H9 (cell line): ENCODE data around the gene MEG3. TPM values are rescaled to one million over a fixed set of nuclear protein-coding genes. Genes with fewer than 3 reads are reported as not detected.

Source experiments
- DNase-seq: peaks from one replicate; pipeline ENCODE4 v3.0.0-alpha.2; 2017
- H2AFZ ChIP-seq: one replicate; pipeline ENCODE4 v1.6.1; 2013; ENCODE audit warnings: mild to moderate bottlenecking, low read length, control low read depth, moderate library complexity
- H2AK5ac ChIP-seq: 2 replicates; pipeline ENCODE4 v1.6.1; 2013; ENCODE audit warnings: low read length, control low read depth, mixed read lengths; ENCODE audit not compliant: insufficient read length
- H2BK120ac ChIP-seq: one replicate; pipeline ENCODE4 v1.6.1; 2013; ENCODE audit warnings: low read depth, mild to moderate bottlenecking, low read length, control low read depth, inconsistent platforms; ENCODE audit not compliant: poor library complexity, severe bottlenecking
- H2BK12ac ChIP-seq: 2 replicates; pipeline ENCODE4 v1.6.1; 2013; ENCODE audit warnings: low read length, control low read depth, mixed read lengths, low read depth; ENCODE audit not compliant: insufficient read length
- H2BK15ac ChIP-seq: 2 replicates; pipeline ENCODE4 v1.6.1; 2013; ENCODE audit warnings: low read depth, low read length, control low read depth
- H2BK20ac ChIP-seq: one replicate; pipeline ENCODE4 v1.6.1; 2013; ENCODE audit warnings: low read depth, mild to moderate bottlenecking, low read length, control low read depth, inconsistent platforms; ENCODE audit not compliant: poor library complexity, severe bottlenecking
- H2BK5ac ChIP-seq: 2 replicates; pipeline ENCODE4 v1.6.1; 2013; ENCODE audit warnings: low read length, control low read depth, mixed read lengths; ENCODE audit not compliant: insufficient read length
- H3K14ac ChIP-seq: 2 replicates; pipeline ENCODE4 v1.6.1; 2013; ENCODE audit warnings: low read length, control low read depth; ENCODE audit not compliant: insufficient read depth
- H3K18ac ChIP-seq: 2 replicates; pipeline ENCODE4 v1.6.1; 2013; ENCODE audit warnings: low read depth, mild to moderate bottlenecking, mixed read lengths, low read length, control low read depth; ENCODE audit not compliant: insufficient read length
- H3K23ac ChIP-seq: 2 replicates; pipeline ENCODE4 v1.6.1; 2013; ENCODE audit warnings: low read length, control low read depth, mixed read lengths, low read depth; ENCODE audit not compliant: insufficient read length
- H3K23me2 ChIP-seq: 2 replicates; pipeline ENCODE4 v1.6.1; 2013; ENCODE audit warnings: low read depth, mild to moderate bottlenecking, mixed read lengths, low read length, control low read depth; ENCODE audit not compliant: insufficient read length, poor library complexity, severe bottlenecking
- H3K27ac ChIP-seq: 2 replicates; pipeline ENCODE4 v1.5.1; 2013; ENCODE audit warnings: low read length, control low read depth, mixed read lengths, low read depth; ENCODE audit not compliant: insufficient read length
- H3K27me3 ChIP-seq: 2 replicates; pipeline ENCODE4 v1.6.1; 2013; ENCODE audit warnings: low read length, control low read depth, inconsistent platforms; ENCODE audit not compliant: insufficient read depth
- H3K4ac ChIP-seq: 2 replicates; pipeline ENCODE4 v1.6.1; 2013; ENCODE audit warnings: low read depth, mild to moderate bottlenecking, control low read depth, inconsistent platforms, low read length, moderate library complexity
- H3K4me1 ChIP-seq: 2 replicates; pipeline ENCODE4 v1.6.1; 2013; ENCODE audit warnings: low read length, control low read depth, inconsistent platforms; ENCODE audit not compliant: insufficient read depth
- H3K4me2 ChIP-seq: 2 replicates; pipeline ENCODE4 v1.6.1; 2013; ENCODE audit warnings: low read length, control low read depth, mixed read lengths; ENCODE audit not compliant: insufficient read length, insufficient read depth
- H3K56ac ChIP-seq: 2 replicates; pipeline ENCODE4 v1.6.1; 2013; ENCODE audit warnings: low read depth, mild to moderate bottlenecking, mixed read lengths, low read length, control low read depth; ENCODE audit not compliant: insufficient read length
- H3K79me1 ChIP-seq: 2 replicates; pipeline ENCODE4 v1.6.1; 2013; ENCODE audit warnings: low read depth, mild to moderate bottlenecking, moderate library complexity, low read length, control low read depth, inconsistent platforms; ENCODE audit not compliant: insufficient read depth, poor library complexity, severe bottlenecking
- H3K79me2 ChIP-seq: 2 replicates; pipeline ENCODE4 v1.6.1; 2013; ENCODE audit warnings: low read length, control low read depth, inconsistent platforms; ENCODE audit not compliant: insufficient read depth
- H3K9ac ChIP-seq: 2 replicates; pipeline ENCODE4 v1.6.1; 2013; ENCODE audit warnings: low read length, control low read depth, mixed read lengths; ENCODE audit not compliant: insufficient read length; ENCODE audit errors: extremely low read depth
- H3K9me3 ChIP-seq: one replicate; pipeline ENCODE4 v1.6.1; 2013; ENCODE audit warnings: low read depth, low read length, inconsistent platforms; ENCODE audit not compliant: control insufficient read depth
- H3T11ph ChIP-seq: one replicate; pipeline ENCODE4 v1.6.1; 2013; ENCODE audit warnings: mild to moderate bottlenecking, low read length, control low read depth, inconsistent platforms
- H4K20me1 ChIP-seq: one replicate; pipeline ENCODE4 v1.6.1; 2013; ENCODE audit not compliant: control insufficient read depth, insufficient read length, insufficient read depth
- H4K5ac ChIP-seq: 2 replicates; pipeline ENCODE4 v1.6.1; 2013; ENCODE audit warnings: low read depth, mild to moderate bottlenecking, mixed read lengths, low read length, control low read depth; ENCODE audit not compliant: insufficient read length
- H4K8ac ChIP-seq: replicated peaks from 2 replicates; pipeline ENCODE4 v1.6.1; 2013; ENCODE audit warnings: low read length, control low read depth, mixed read lengths, low read depth; ENCODE audit not compliant: insufficient read length
- H4K91ac ChIP-seq: 2 replicates; pipeline ENCODE4 v1.6.1; 2013; ENCODE audit warnings: low read depth, mild to moderate bottlenecking, moderate library complexity, mixed read lengths, low read length, control low read depth; ENCODE audit not compliant: insufficient read length
- H3K27ac Mint-ChIP-seq, 3 experiments: 2 replicates in 2 of 3; 3 replicates in 1 of 3; pipeline ENCODE4 v1.8.0; 2020 to 2021; ENCODE audit warnings: mixed read lengths in 3 of 3, mild to moderate bottlenecking in 1 of 3, moderate library complexity in 1 of 3
- H3K27me3 Mint-ChIP-seq: 2 replicates; pipeline ENCODE4 v1.8.0; 2021; ENCODE audit warnings: low read depth, mild to moderate bottlenecking, moderate library complexity, mixed read lengths
- H3K36me3 Mint-ChIP-seq, 3 experiments: 2 replicates in 2 of 3; 3 replicates in 1 of 3; pipeline ENCODE4 v1.8.0; 2020 to 2021; ENCODE audit warnings: low read depth in 3 of 3, mixed read lengths in 3 of 3; ENCODE audit not compliant: insufficient read depth in 1 of 3
- H3K4me1 Mint-ChIP-seq, 2 experiments: 2 replicates each; pipeline ENCODE4 v1.8.0; 2020; ENCODE audit warnings: mixed read lengths in 2 of 2
- H3K4me3 Mint-ChIP-seq, 2 experiments: 2 replicates in 1 of 2; 3 replicates in 1 of 2; pipeline ENCODE4 v1.8.0; 2020 to 2021; ENCODE audit warnings: mild to moderate bottlenecking in 2 of 2, mixed read lengths in 2 of 2, moderate library complexity in 1 of 2
- H3K9me3 Mint-ChIP-seq, 2 experiments: 2 replicates in 1 of 2; 3 replicates in 1 of 2; pipeline ENCODE4 v1.8.0; 2020; ENCODE audit warnings: mild to moderate bottlenecking in 2 of 2, mixed read lengths in 2 of 2, moderate library complexity in 1 of 2
- CTCF ChIP-seq: fragments of 200-600 bp; sonication (generic); conservative IDR thresholded peaks from 3 replicates; pipeline ENCODE4 v1.8.0; 2021; ENCODE audit warnings: antibody characterized with exemption, mild to moderate bottlenecking
- WGBS: extraction: QIAGEN DNeasy Blood & Tissue Kit; methylation state at CpG from one replicate; pipeline ENCODE4 v1.1.7; 2013; ENCODE audit warnings: missing lambda C conversion rate, low lambda C conversion rate, mixed read lengths; ENCODE audit not compliant: insufficient read length; ENCODE audit errors: extremely low coverage; 5-methylcytosine and 5-hydroxymethylcytosine counted together
- total RNA-seq: library from RNA; stranded (reverse); gene quantifications from 2 replicates; pipeline ENCODE4 v1.2.1, GENCODE V29; 2021

Gene MEG3
- total RNA-seq, 1 experiment from 2014 or later = 0.52 TPM

- no peak for DNase-seq
- no peaks in the 10 kb centered on the region for H3K27me3 ChIP-seq
- H3K9me3 Mint-ChIP-seq = peaks cover 27 to 35% of the 10 kb centered on the region in 2 experiments
- H3K27ac ChIP-seq = no peak overlapping the region
- no peak overlapping the region for H3T11ph ChIP-seq
- H3K27me3 Mint-ChIP-seq = peaks cover 18% of the 10 kb centered on the region
- H3K4me1 ChIP-seq = peaks cover under 1% of the 10 kb centered on the region; the same call in 1 of the 2 replicates
- no peaks in the 10 kb centered on the region for H3K9me3 ChIP-seq
- TF ChIP-seq CTCF = no peak
- no peak overlapping the region for H3K18ac ChIP-seq
- H4K8ac ChIP-seq = no peak overlapping the region
- H2BK120ac ChIP-seq = no peak overlapping the region
- no peak overlapping the region for H2AFZ ChIP-seq
- H3K79me2 ChIP-seq = no peaks in the 10 kb centered on the region
- no peak overlapping the region for H2BK20ac ChIP-seq
- H3K14ac ChIP-seq = no peak overlapping the region
- no CpG with 5 or more reads among the region's 61 CpGs for WGBS
- no peaks in the 10 kb centered on the region for H3K23me2 ChIP-seq
- H3K23ac ChIP-seq = no peak overlapping the region
- H3K4me1 Mint-ChIP-seq = peaks cover 31 to 46% of the 10 kb centered on the region in 2 experiments
- no peak overlapping the region; a peak in 2 of 7 replicates for H3K27ac Mint-ChIP-seq
- H2BK12ac ChIP-seq = no peak overlapping the region
- no peak overlapping the region for H4K91ac ChIP-seq
- H2BK5ac ChIP-seq = no peak overlapping the region
- peaks cover 9 to 36% (median 20%) of the 10 kb centered on the region in 3 experiments for H3K36me3 Mint-ChIP-seq
- no peak overlapping the region for H3K4ac ChIP-seq
- H4K5ac ChIP-seq = no peak overlapping the region
- H3K56ac ChIP-seq = no peak overlapping the region
- no peak overlapping the region for H2BK15ac ChIP-seq
- no peak overlapping the region for H3K4me2 ChIP-seq
- no peak overlapping the region for H3K4me3 Mint-ChIP-seq
- no peak overlapping the region for H2AK5ac ChIP-seq
- no peaks in the 10 kb centered on the region for H4K20me1 ChIP-seq
- H3K79me1 ChIP-seq = no peaks in the 10 kb centered on the region
- H3K9ac ChIP-seq = no peak overlapping the region
Observed at GRCh38 chr14:100827101-100828021, 1.4 kb downstream of the MEG3 start.
